H1 (cell line): ENCODE data around the gene CDH22. TPM values are rescaled to one million over a fixed set of nuclear protein-coding genes. Genes with fewer than 3 reads are reported as not detected.

ENCODE experiments used
- CTCF ChIA-PET: fragments of 300-600 bp; sonication (Branson Sonifier 250); formaldehyde crosslinking; loops from one replicate; lab custom pipeline; 2021; ENCODE audit not compliant: partially characterized antibody; lab: Charles Lee
- POLR2A ChIA-PET: fragments of 300-600 bp; sonication (Branson Sonifier 250); formaldehyde crosslinking; loops from one replicate; lab custom pipeline; 2021; ENCODE audit warnings: inconsistent platforms; ENCODE audit not compliant: partially characterized antibody; lab: Charles Lee
- DNase-seq, 2 experiments: peaks; one replicate each; pipeline versions ENCODE4 v3.0.0 to v3.0.0-alpha.2; 2010 to 2022; ENCODE audit warnings: low spot score in 2 of 2, low read depth in 1 of 2, mixed read lengths in 1 of 2
- FAIRE-seq: peaks from 2 replicates; lab custom pipeline; 2011; peaks lifted over from hg19 to GRCh38; lab: Jason Lieb, UNC
- H2AFZ ChIP-seq: 2 replicates; pipeline ENCODE4 v1.8.1; 2012; ENCODE audit warnings: low read length, inconsistent platforms
- H2AK5ac ChIP-seq: 2 replicates; pipeline ENCODE4 v1.6.1; 2013; ENCODE audit warnings: low read depth, low read length
- H2BK120ac ChIP-seq: replicated peaks from 2 replicates; pipeline ENCODE3; 2013; ENCODE audit warnings: low read depth, low read length, inconsistent platforms
- H2BK12ac ChIP-seq: 2 replicates; pipeline ENCODE4 v1.6.1; 2013; ENCODE audit warnings: low read depth, low read length
- H2BK15ac ChIP-seq: 2 replicates; pipeline ENCODE4 v1.6.1; 2013; ENCODE audit warnings: low read length
- H2BK20ac ChIP-seq: 2 replicates; pipeline ENCODE4 v1.6.1; 2013; ENCODE audit warnings: low read length
- H2BK5ac ChIP-seq: 2 replicates; pipeline ENCODE4 v1.6.1; 2013; ENCODE audit warnings: low read depth, low read length
- H3K14ac ChIP-seq: 2 replicates; pipeline ENCODE4 v1.6.1; 2013; ENCODE audit warnings: inconsistent platforms; ENCODE audit not compliant: insufficient read length
- H3K18ac ChIP-seq: 2 replicates; pipeline ENCODE4 v1.6.1; 2013; ENCODE audit warnings: low read length; ENCODE audit errors: extremely low read depth
- H3K23ac ChIP-seq: 2 replicates; pipeline ENCODE4 v1.6.1; 2013; ENCODE audit warnings: inconsistent platforms; ENCODE audit not compliant: insufficient read length
- H3K23me2 ChIP-seq: 2 replicates; pipeline ENCODE4 v1.6.1; 2013; ENCODE audit warnings: low read depth, low read length
- H3K27ac ChIP-seq: 2 replicates; pipeline ENCODE4 v1.6.1; 2011; ENCODE audit warnings: low read depth, low read length, inconsistent platforms
- H3K27me3 ChIP-seq, 4 experiments: replicated peaks in 1 of 4; 1 replicate in 1 of 4; 2 replicates in 3 of 4; pipeline versions ENCODE4 v1.6.1 to v1.8.1; 2011 to 2013; ENCODE audit warnings: low read length in 3 of 4, mild to moderate bottlenecking in 3 of 4, inconsistent platforms in 2 of 4, mixed read lengths in 2 of 4, moderate library complexity in 1 of 4; ENCODE audit not compliant: control insufficient read depth in 3 of 4, insufficient read depth in 3 of 4; ENCODE audit errors: extremely low read depth in 1 of 4
- H3K36me3 ChIP-seq, 4 experiments: 2 replicates each; pipeline versions ENCODE4 v1.6.1 to v1.8.1; 2011 to 2013; ENCODE audit warnings: mild to moderate bottlenecking in 4 of 4, low read length in 3 of 4, moderate library complexity in 2 of 4, control low read depth in 1 of 4, inconsistent platforms in 1 of 4; ENCODE audit not compliant: insufficient read depth in 4 of 4, control insufficient read depth in 2 of 4
- H3K4ac ChIP-seq: replicated peaks from 2 replicates; pipeline ENCODE3; 2013; ENCODE audit warnings: low read length, low read depth, mixed read lengths, inconsistent platforms; ENCODE audit not compliant: insufficient read length
- H3K4me1 ChIP-seq, 4 experiments: replicated peaks in 1 of 4; 1 replicate in 1 of 4; 2 replicates in 3 of 4; pipeline versions ENCODE4 v1.6.1 to v1.8.1; 2011 to 2013; ENCODE audit warnings: low read length in 3 of 4, inconsistent platforms in 2 of 4, mixed read lengths in 1 of 4; ENCODE audit not compliant: insufficient read depth in 4 of 4, control insufficient read depth in 3 of 4
- H3K4me2 ChIP-seq, 2 experiments: 2 replicates each; pipeline versions ENCODE4 v1.6.1 to v1.8.1; 2011 to 2013; ENCODE audit warnings: low read depth in 2 of 2, low read length in 2 of 2, control low read depth in 1 of 2, inconsistent platforms in 1 of 2, mild to moderate bottlenecking in 1 of 2; ENCODE audit not compliant: insufficient read depth in 1 of 2
- H3K4me3 ChIP-seq, 4 experiments: fragments of 200-600, 300-600 bp in 1 of 4; sonication (generic), shearing (Covaris generic), sonication (Bioruptor Twin) in 1 of 4; 2 replicates each; pipeline versions ENCODE4 v1.5.1 to v1.8.1; 2011 to 2016; ENCODE audit warnings: low read length in 4 of 4, low read depth in 3 of 4, control low read depth in 2 of 4, inconsistent platforms in 2 of 4, mild to moderate bottlenecking in 2 of 4, mixed read lengths in 1 of 4, moderate library complexity in 1 of 4; ENCODE audit not compliant: insufficient read depth in 2 of 4; ENCODE audit errors: extremely low read depth in 1 of 4
- H3K56ac ChIP-seq: replicated peaks from 2 replicates; pipeline ENCODE3; 2013; ENCODE audit warnings: low read depth, mild to moderate bottlenecking, mixed read lengths, low read length, inconsistent platforms; ENCODE audit not compliant: insufficient read length
- H3K79me1 ChIP-seq: 2 replicates; pipeline ENCODE4 v1.6.1; 2013; ENCODE audit warnings: low read depth, low read length, control low read depth
- H3K79me2 ChIP-seq, 2 experiments: 2 replicates each; pipeline versions ENCODE4 v1.6.1 to v1.8.1; 2012 to 2013; ENCODE audit warnings: low read length in 2 of 2, mild to moderate bottlenecking in 2 of 2, inconsistent platforms in 1 of 2; ENCODE audit not compliant: insufficient read depth in 2 of 2, control insufficient read depth in 1 of 2
- H3K9ac ChIP-seq, 4 experiments: replicated peaks in 1 of 4; 1 replicate in 1 of 4; 2 replicates in 3 of 4; pipeline versions ENCODE4 v1.6.1 to v1.8.1; 2011 to 2013; ENCODE audit warnings: low read depth in 3 of 4, low read length in 3 of 4, control low read depth in 2 of 4, mild to moderate bottlenecking in 2 of 4, moderate library complexity in 2 of 4, inconsistent platforms in 1 of 4; ENCODE audit errors: extremely low read depth in 1 of 4
- H3K9me3 ChIP-seq, 2 experiments: 2 replicates each; pipeline versions ENCODE4 v1.6.1 to v1.8.1; 2012 to 2013; ENCODE audit warnings: mild to moderate bottlenecking in 2 of 2, moderate library complexity in 2 of 2, control low read depth in 1 of 2, inconsistent platforms in 1 of 2, low read depth in 1 of 2, low read length in 1 of 2, mixed read lengths in 1 of 2; ENCODE audit not compliant: insufficient read depth in 2 of 2
- H4K20me1 ChIP-seq, 2 experiments: replicated peaks in 1 of 2; 2 replicates each; pipeline versions ENCODE3 to v1.8.1; 2011 to 2013; ENCODE audit warnings: inconsistent platforms in 2 of 2, low read length in 2 of 2, mild to moderate bottlenecking in 1 of 2; ENCODE audit not compliant: insufficient read depth in 2 of 2, control insufficient read depth in 1 of 2
- H4K5ac ChIP-seq: 2 replicates; pipeline ENCODE4 v1.6.1; 2013; ENCODE audit warnings: low read length, low read depth, mixed read lengths, inconsistent platforms; ENCODE audit not compliant: insufficient read length
- H4K8ac ChIP-seq: 2 replicates; pipeline ENCODE4 v1.8.0; 2013; ENCODE audit warnings: mild to moderate bottlenecking, moderate library complexity, low read length, inconsistent platforms; ENCODE audit not compliant: insufficient read depth; ENCODE audit errors: extremely low read depth
- H4K91ac ChIP-seq: replicated peaks from 2 replicates; pipeline ENCODE3; 2013; ENCODE audit warnings: low read length, mixed read lengths, inconsistent platforms; ENCODE audit not compliant: insufficient read length
- KDM1A ChIP-seq: fragments of 200-600, 300-600 bp; sonication (generic); IDR thresholded peaks from 2 replicates; pipeline ENCODE4 v1.7.1; 2016; ENCODE audit warnings: mild to moderate bottlenecking, low read length, borderline replicate concordance
- SUZ12 ChIP-seq: fragments of 200-600 bp; sonication (generic); IDR thresholded peaks from 2 replicates; pipeline ENCODE4 v1.6.1; 2012; ENCODE audit warnings: mild to moderate bottlenecking, inconsistent platforms, low read length, moderate library complexity, mixed read lengths
- WGBS, 2 experiments: shearing (Covaris generic) in 1 of 2; methylation state at CpG; one replicate each; pipeline versions ENCODE4 v1.1.6 to v1.1.7; 2013 to 2015; ENCODE audit warnings: low lambda C conversion rate in 2 of 2, mixed read lengths in 2 of 2, inconsistent platforms in 1 of 2, low coverage in 1 of 2, missing lambda C conversion rate in 1 of 2; ENCODE audit not compliant: insufficient replicate concordance in 2 of 2, insufficient coverage in 1 of 2, insufficient read length in 1 of 2; ENCODE audit errors: extremely low coverage in 1 of 2, missing lambda C conversion rate in 1 of 2; 5-methylcytosine and 5-hydroxymethylcytosine counted together
- polyA plus RNA-seq, 7 experiments: library from polyadenylated mRNA; depleted of rRNA in 3 of 7; stranded (reverse) in 5 of 7; unstranded in 2 of 7; fragments of >200 nt in 5 of 7; fragments of 200-250 nt in 2 of 7; gene quantifications; 1 replicate in 5 of 7; 2 replicates in 1 of 7; 4 replicates in 1 of 7; pipeline versions ENCODE4 v1.2.1 to v1.2.3, GENCODE V29; 2011 to 2013; ENCODE audit warnings: missing spikeins in 2 of 7, mixed read lengths in 2 of 7
- total RNA-seq: library from RNA; stranded (reverse); fragmentation: NEBNext Ultra II Directional; extraction: Animal tissue kit (Norgen Biotek cat#: 25700); gene quantifications from 2 replicates; pipeline ENCODE4 v1.2.1, GENCODE V29; 2021

Gene CDH22
- total and polyA plus RNA-seq, 2 of the 8 experiments (the other 6 are each of a cell fraction or from before 2014, with no cell fraction given): 0.35 to 0.39 TPM

DNA sequence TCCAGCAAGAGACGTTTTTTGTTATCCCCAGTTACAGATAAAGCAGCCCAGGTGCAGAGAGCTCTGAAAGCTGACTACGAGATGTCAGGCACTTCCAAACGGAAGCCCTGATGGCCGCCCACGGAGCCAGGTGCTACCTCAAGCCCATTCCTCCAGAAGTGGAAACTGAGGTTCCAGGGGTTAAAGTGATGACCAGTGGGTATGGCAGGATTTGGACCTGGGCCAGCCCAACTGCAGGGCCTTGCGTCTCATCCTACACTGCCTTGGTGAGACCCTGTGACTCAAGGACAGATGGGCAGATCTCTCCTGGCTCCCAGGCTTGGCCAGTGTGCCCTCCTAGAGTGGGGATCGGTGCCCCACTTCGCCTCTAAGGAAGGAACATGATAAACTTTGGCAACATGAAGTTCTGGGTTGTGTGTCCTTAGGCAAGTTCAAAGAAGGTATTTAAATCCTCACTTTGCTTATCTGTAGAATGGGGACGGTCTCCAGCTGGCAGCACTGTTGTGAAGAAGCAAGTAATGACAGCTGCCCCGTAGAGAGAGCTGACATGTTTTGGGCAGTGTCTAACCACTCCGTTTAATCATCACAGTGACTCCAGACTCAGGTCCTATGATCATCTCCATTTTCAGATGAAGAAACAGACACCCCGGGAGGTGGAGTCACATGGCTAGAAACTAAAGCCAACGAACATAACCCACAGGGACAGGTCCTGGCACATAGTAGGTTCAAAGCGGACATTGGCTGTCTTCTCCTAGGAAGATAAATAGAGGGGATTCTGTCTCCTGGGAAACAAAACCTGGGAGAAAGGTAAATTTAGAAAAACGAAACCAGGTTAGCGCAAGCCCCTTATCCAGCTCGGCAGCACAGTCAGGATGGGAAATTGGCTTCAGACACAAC is 34.4 kb upstream of the CDH22 start:
- no peak overlapping the region for H3K9ac ChIP-seq
- H2AFZ ChIP-seq: no peak overlapping the region
- H4K8ac ChIP-seq: no peak overlapping the region
- H3K14ac ChIP-seq: no peak overlapping the region
- no peak overlapping the region for H4K5ac ChIP-seq
- DNase-seq (no peak), FAIRE-seq (no peak)
- H3K27me3 ChIP-seq: peaks cover 0 to 15% (median 11%) of the 10 kb centered on the region in 4 experiments; a peak in 5 of 7 replicates
- WGBS, 2 experiments: 90% methylated on average over 17 of the region's 17 CpGs; no CpG with 5 or more reads in 1 of the 2 experiments
- no peak overlapping the region for H3K23ac ChIP-seq
- H2BK120ac ChIP-seq: no peak overlapping the region
- H3K18ac ChIP-seq: no peak overlapping the region
- H2BK20ac ChIP-seq: no peak overlapping the region
- H3K79me2 ChIP-seq: no peaks in the 10 kb centered on the region
- H3K23me2 ChIP-seq: peaks cover 4% of the 10 kb centered on the region; the same call in 1 of the 2 replicates
- no peak overlapping the region for H3K4me2 ChIP-seq
- peaks cover 0 to 5% (median 1%) of the 10 kb centered on the region in 4 experiments; a peak in 3 of 7 replicates for H3K4me1 ChIP-seq
- H3K27ac ChIP-seq: no peak overlapping the region
- no peak overlapping the region for H2BK12ac ChIP-seq
- ChIA-PET POLR2A (interaction anchor here (1.2 to 2.0 kb wide), 10 partner anchors 8 to 37 kb away, joined by 3 to 11 read pairs (median 5); no protein-coding TSS in a partner anchor), CTCF (interaction anchor here (1.0 to 10.9 kb wide), 4 partner anchors 10 to 36 kb away, joined by 3 to 214 read pairs (median 5); no protein-coding TSS in a partner anchor)
- no peaks in the 10 kb centered on the region for H3K79me1 ChIP-seq
- no peaks in the 10 kb centered on the region for H3K9me3 ChIP-seq
- H4K91ac ChIP-seq: no peak overlapping the region
- TF ChIP-seq KDM1A (peak; percentile 24; the same call in 1 of the 2 replicates), SUZ12 (no peak)
- TF ChIP-seq, all 59 proteins: peak for 1
- peaks cover 7% of the 10 kb centered on the region in 2 experiments for H4K20me1 ChIP-seq
- H3K36me3 ChIP-seq: no peaks in the 10 kb centered on the region
- H2BK15ac ChIP-seq: no peak overlapping the region
- no peak overlapping the region for H2BK5ac ChIP-seq
- H2AK5ac ChIP-seq: no peak overlapping the region
- H3K4me3 ChIP-seq: no peak overlapping the region
- no peak overlapping the region for H3K4ac ChIP-seq
- H3K56ac ChIP-seq: no peak overlapping the region
